ENCODE data around the gene IPO13.

IPO13 gene

DNA sequence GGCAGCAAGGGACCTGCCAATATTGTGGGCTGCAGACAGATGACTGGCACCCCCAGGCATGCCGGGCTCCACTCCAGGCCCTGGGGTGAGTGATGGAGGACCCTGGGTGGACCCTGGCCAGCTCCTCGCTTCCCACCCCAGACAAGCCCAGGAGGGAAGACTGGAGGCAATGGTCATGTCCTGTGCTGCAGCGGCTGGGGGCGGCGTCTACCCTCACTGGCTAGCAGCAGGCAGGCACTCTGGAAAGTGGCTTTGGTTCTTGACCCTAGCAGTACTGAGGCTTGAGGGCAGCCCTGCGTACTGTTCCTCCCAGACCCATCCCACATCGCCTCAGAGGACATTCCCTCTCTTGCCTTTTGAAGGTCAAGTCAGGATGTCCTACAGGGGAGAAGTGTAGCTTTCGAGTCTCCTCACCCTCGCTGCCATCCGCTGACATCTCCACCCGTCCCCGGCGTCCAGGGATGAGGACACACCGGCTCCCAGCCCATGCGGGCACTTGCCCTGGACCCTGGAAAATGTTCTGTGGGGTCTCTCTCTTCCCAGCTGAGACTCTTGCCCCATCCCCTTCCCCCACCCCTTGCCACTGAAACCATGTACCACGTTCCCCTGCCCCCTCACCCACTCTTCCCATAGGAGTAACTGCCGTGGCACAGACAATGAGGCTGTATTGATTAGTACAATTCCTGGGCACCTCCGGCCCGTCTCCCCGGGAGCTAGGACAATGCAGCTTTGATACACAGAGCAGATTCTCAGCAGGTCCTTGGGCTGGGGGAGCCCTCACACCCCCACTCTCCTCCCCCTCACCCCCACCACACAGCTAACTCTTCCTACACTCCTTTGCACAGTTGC, 69.5 kb downstream of the IPO13 start:
- no peak for ATAC-seq
- no peak overlapping the region for H3K27ac Mint-ChIP-seq
- H3K27me3 Mint-ChIP-seq, result no peaks in the 10 kb centered on the region
- H3K4me3 Mint-ChIP-seq, result no peak overlapping the region
- DNase-seq, result no peak
- no peaks in the 10 kb centered on the region for H3K9me3 Mint-ChIP-seq
- peaks cover 25% of the 10 kb centered on the region for H3K4me1 Mint-ChIP-seq

GRCh38 chr1:44016890-44017400, 70.2 kb downstream of the IPO13 start:
- Mint-ChIP-seq H3K27ac (no peak overlapping the region), H3K4me3 (no peak overlapping the region), H3K4me1 (peaks cover 25% of the 10 kb centered on the region), H3K9me3 (no peaks in the 10 kb centered on the region), H3K27me3 (no peaks in the 10 kb centered on the region)
- ATAC-seq (no peak), DNase-seq (no peak)
